ENCODE data around the gene HSBP1L1.

The HSBP1L1 gene

GRCh38 chr18:79930020-79930642 is 34.3 kb upstream of the HSBP1L1 start:
- DNase-seq (ENCODE audit: low read depth in 2 of 2), result no peak

- DNase-seq (ENCODE audit: low read depth in 2 of 2), result no peak
Observed at GRCh38 chr18:79931475-79931874, 33.0 kb upstream of the HSBP1L1 start.

GRCh38 chr18:79932907-79933306 is 31.5 kb upstream of the HSBP1L1 start:
- DNase-seq (ENCODE audit: low read depth in 2 of 2), result no peak

GRCh38 chr18:79933765-79934164 is 30.7 kb upstream of the HSBP1L1 start:
- no peak for DNase-seq (ENCODE audit: low read depth in 2 of 2)

GRCh38 chr18:79934311-79935097 is 29.9 kb upstream of the HSBP1L1 start:
- DNase-seq (ENCODE audit: low read depth in 2 of 2), result no peak

- DNase-seq (ENCODE audit: low read depth in 2 of 2), result no peak
Observed at GRCh38 chr18:79935098-79935480, 29.4 kb upstream of the HSBP1L1 start.

- DNase-seq (ENCODE audit: low read depth in 2 of 2), result no peak
Observed at GRCh38 chr18:79935499-79935898, 28.9 kb upstream of the HSBP1L1 start.

GRCh38 chr18:79935925-79936324 is 28.5 kb upstream of the HSBP1L1 start:
- DNase-seq (ENCODE audit: low read depth in 2 of 2), result no peak

- DNase-seq (ENCODE audit: low read depth in 2 of 2), result no peak
Observed at GRCh38 chr18:79936641-79937040, 27.8 kb upstream of the HSBP1L1 start.

- no peak for DNase-seq (ENCODE audit: low read depth in 2 of 2)
Observed at GRCh38 chr18:79937103-79937860, 27.2 kb upstream of the HSBP1L1 start.

- no peak for DNase-seq (ENCODE audit: low read depth in 2 of 2)
Observed at GRCh38 chr18:79938196-79938595, 26.2 kb upstream of the HSBP1L1 start.

GRCh38 chr18:79939096-79939495 is 25.3 kb upstream of the HSBP1L1 start:
- no peak for DNase-seq (ENCODE audit: low read depth in 2 of 2)

GRCh38 chr18:79940126-79940813 is 24.2 kb upstream of the HSBP1L1 start:
- DNase-seq (ENCODE audit: low read depth in 2 of 2), result no peak

GRCh38 chr18:79940814-79941472 is 23.5 kb upstream of the HSBP1L1 start:
- no peak for DNase-seq (ENCODE audit: low read depth in 2 of 2)

- no peak for DNase-seq (ENCODE audit: low read depth in 2 of 2)
Observed at GRCh38 chr18:79941473-79942119, 22.8 kb upstream of the HSBP1L1 start.

GRCh38 chr18:79942211-79942610 is 22.2 kb upstream of the HSBP1L1 start:
- DNase-seq (ENCODE audit: low read depth in 2 of 2), result no peak

GRCh38 chr18:79942786-79943607 is 21.4 kb upstream of the HSBP1L1 start:
- DNase-seq (ENCODE audit: low read depth in 2 of 2), result no peak

- no peak for DNase-seq (ENCODE audit: low read depth in 2 of 2)
Observed at GRCh38 chr18:79943608-79944125, 20.8 kb upstream of the HSBP1L1 start.

- DNase-seq (ENCODE audit: low read depth in 2 of 2), result no peak
Observed at GRCh38 chr18:79944126-79944731, 20.2 kb upstream of the HSBP1L1 start.

GRCh38 chr18:79944746-79945117 is 19.7 kb upstream of the HSBP1L1 start:
- DNase-seq (ENCODE audit: low read depth in 2 of 2), result no peak
